ENCODE data around the gene VWA1. TPM values are rescaled to one million over a fixed set of nuclear protein-coding genes. Genes with fewer than 3 reads are reported as not detected.
A peak's percentile ranks its signal among the peaks of the same experiment; 100 is the strongest.

Gene VWA1
- total RNA-seq, 1 experiment from 2014 or later: 858 TPM

DNA sequence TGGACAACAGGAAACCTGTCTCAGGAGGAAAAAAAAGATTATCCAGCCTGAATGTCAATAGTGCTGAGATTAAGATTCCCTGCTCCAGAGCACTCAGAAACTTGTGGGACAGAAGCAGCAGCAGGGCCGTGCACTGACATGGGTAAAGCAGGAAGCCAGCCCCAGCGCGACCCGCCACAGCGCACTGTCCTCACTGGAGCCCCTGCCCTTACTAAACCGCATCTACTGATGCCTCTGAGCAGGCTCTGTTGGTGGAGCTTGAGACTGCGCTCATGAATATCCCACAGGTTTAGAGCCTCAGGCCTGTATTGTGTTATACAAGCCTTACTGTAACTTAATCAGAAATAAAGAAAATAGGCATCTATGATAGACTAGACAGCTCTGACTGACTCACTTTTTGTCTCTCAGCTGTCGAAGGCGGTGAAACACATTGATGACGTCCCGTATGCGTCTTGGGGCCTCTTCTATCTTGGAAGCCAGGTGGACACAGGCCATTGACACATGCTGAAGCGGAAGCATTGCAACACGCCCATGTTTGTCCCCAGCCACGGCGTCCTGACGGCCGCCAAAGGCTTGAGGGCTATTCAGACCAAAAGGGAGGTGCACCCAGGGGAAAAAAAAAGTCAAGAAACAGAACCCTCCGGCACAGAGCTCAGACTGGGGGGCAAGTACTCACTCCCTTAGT is 37.5 kb upstream of the VWA1 start:
- Histone ChIP-seq H3K27ac (ENCODE audit: low read length) (peak overlapping the region; percentile 95), H3K36me3 (ENCODE audit: control insufficient read depth, insufficient read depth, low read length) (peaks cover 7% of the 10 kb centered on the region), H3K9me3 (ENCODE audit: control insufficient read depth, insufficient read depth, low read depth, low read length) (no peaks in the 10 kb centered on the region), H3K27me3 (ENCODE audit: control insufficient read depth, insufficient read depth, low read length) (no peaks in the 10 kb centered on the region), H3K4me1 (ENCODE audit: control insufficient read depth, insufficient read depth, low read length) (peaks cover 37% of the 10 kb centered on the region), H3K4me3 (ENCODE audit: low read depth in 2 of 2, low read length in 2 of 2) (peak overlapping the region; percentile 93 to 100)
- CTCF ChIA-PET: no interaction called here
- TF ChIP-seq SIN3A (IDR thresholded peaks at IDR 0.05; ENCODE audit: borderline replicate concordance, insufficient read depth, low read depth, low read length): no peak
- TF ChIP-seq TCF7L2 (IDR thresholded peaks at IDR 0.05; ENCODE audit: low read depth, low read length): no peak
- TF ChIP-seq, protein P1, sequence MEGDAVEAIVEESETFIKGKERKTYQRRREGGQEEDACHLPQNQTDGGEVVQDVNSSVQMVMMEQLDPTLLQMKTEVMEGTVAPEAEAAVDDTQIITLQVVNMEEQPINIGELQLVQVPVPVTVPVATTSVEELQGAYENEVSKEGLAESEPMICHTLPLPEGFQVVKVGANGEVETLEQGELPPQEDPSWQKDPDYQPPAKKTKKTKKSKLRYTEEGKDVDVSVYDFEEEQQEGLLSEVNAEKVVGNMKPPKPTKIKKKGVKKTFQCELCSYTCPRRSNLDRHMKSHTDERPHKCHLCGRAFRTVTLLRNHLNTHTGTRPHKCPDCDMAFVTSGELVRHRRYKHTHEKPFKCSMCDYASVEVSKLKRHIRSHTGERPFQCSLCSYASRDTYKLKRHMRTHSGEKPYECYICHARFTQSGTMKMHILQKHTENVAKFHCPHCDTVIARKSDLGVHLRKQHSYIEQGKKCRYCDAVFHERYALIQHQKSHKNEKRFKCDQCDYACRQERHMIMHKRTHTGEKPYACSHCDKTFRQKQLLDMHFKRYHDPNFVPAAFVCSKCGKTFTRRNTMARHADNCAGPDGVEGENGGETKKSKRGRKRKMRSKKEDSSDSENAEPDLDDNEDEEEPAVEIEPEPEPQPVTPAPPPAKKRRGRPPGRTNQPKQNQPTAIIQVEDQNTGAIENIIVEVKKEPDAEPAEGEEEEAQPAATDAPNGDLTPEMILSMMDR (IDR thresholded peaks at IDR 0.05): no peak
- TF ChIP-seq, protein P2, sequence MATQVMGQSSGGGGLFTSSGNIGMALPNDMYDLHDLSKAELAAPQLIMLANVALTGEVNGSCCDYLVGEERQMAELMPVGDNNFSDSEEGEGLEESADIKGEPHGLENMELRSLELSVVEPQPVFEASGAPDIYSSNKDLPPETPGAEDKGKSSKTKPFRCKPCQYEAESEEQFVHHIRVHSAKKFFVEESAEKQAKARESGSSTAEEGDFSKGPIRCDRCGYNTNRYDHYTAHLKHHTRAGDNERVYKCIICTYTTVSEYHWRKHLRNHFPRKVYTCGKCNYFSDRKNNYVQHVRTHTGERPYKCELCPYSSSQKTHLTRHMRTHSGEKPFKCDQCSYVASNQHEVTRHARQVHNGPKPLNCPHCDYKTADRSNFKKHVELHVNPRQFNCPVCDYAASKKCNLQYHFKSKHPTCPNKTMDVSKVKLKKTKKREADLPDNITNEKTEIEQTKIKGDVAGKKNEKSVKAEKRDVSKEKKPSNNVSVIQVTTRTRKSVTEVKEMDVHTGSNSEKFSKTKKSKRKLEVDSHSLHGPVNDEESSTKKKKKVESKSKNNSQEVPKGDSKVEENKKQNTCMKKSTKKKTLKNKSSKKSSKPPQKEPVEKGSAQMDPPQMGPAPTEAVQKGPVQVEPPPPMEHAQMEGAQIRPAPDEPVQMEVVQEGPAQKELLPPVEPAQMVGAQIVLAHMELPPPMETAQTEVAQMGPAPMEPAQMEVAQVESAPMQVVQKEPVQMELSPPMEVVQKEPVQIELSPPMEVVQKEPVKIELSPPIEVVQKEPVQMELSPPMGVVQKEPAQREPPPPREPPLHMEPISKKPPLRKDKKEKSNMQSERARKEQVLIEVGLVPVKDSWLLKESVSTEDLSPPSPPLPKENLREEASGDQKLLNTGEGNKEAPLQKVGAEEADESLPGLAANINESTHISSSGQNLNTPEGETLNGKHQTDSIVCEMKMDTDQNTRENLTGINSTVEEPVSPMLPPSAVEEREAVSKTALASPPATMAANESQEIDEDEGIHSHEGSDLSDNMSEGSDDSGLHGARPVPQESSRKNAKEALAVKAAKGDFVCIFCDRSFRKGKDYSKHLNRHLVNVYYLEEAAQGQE (IDR thresholded peaks at IDR 0.05; ENCODE audit: insufficient read depth in 1 of 2, low read depth in 2 of 2, low read length in 1 of 2): no peak
- no peak for TF ChIP-seq POLR2AphosphoS5 (IDR thresholded peaks at IDR 0.05; ENCODE audit: low read depth, low read length)
- POLR2A ChIA-PET: no interaction called here
- intact Hi-C loops (cut with micrococcal nuclease; ENCODE audit: unreplicated experiment) (no loop called here), in situ Hi-C loops (cut with HindIII; ENCODE audit: low pct_unique_long_range_greater_than_20kb, low sequenced_read_pairs) (no loop called here)
- DNase-seq (ENCODE audit: low read depth, low spot score) (no peak), ATAC-seq (no peak)
- TSS peak; percentile 68 for BruUV-seq (replicated peaks)

GRCh38 chr1:1398677-1399186 is 36.8 kb upstream of the VWA1 start:
- no peaks in the 10 kb centered on the region for H3K9me3 ChIP-seq (ENCODE audit: control insufficient read depth, insufficient read depth, low read depth, low read length)
- intact Hi-C loops (cut with micrococcal nuclease; ENCODE audit: unreplicated experiment): no loop called here
- H3K36me3 ChIP-seq (ENCODE audit: control insufficient read depth, insufficient read depth, low read length): peaks cover 7% of the 10 kb centered on the region
- TF ChIP-seq, protein P1 (IDR thresholded peaks at IDR 0.05): no peak
- TF ChIP-seq TCF7L2 (IDR thresholded peaks at IDR 0.05; ENCODE audit: low read depth, low read length) (no peak), SIN3A (IDR thresholded peaks at IDR 0.05; ENCODE audit: borderline replicate concordance, insufficient read depth, low read depth, low read length) (no peak), POLR2AphosphoS5 (IDR thresholded peaks at IDR 0.05; ENCODE audit: low read depth, low read length) (no peak)
- TF ChIP-seq, protein P2 (IDR thresholded peaks at IDR 0.05; ENCODE audit: insufficient read depth in 1 of 2, low read depth in 2 of 2, low read length in 1 of 2): no peak
- CTCF ChIA-PET: interaction anchor here (0.6 to 0.9 kb wide), 2 partner anchors 33 to 75 kb away, joined by 4 read pairs; no protein-coding TSS in a partner anchor
- peak overlapping the region; percentile 93 to 100 for H3K4me3 ChIP-seq (ENCODE audit: low read depth in 2 of 2, low read length in 2 of 2)
- H3K4me1 ChIP-seq (ENCODE audit: control insufficient read depth, insufficient read depth, low read length): peaks cover 44% of the 10 kb centered on the region
- no peak for ATAC-seq
- no peak for DNase-seq (ENCODE audit: low read depth, low spot score)
- no TSS peak for BruUV-seq (replicated peaks)
- POLR2A ChIA-PET: interaction anchor here (0.9 kb wide), 1 partner anchor 23 kb away, joined by 6 read pairs; the partner anchor contains the start of gene AURKAIP1
- in situ Hi-C loops (cut with HindIII; ENCODE audit: low pct_unique_long_range_greater_than_20kb, low sequenced_read_pairs): no loop called here
- H3K27ac ChIP-seq (ENCODE audit: low read length): peak overlapping the region; percentile 95
- H3K27me3 ChIP-seq (ENCODE audit: control insufficient read depth, insufficient read depth, low read length): no peaks in the 10 kb centered on the region
